Activated naive CD4-positive, alpha-beta T cell treated with anti-CD3 and anti-CD28 coated beads, Interleukin-2, amount 50 U/mL, for 72 hours (primary cell): ENCODE measurements around the gene MAST1. TPM values are rescaled to one million over a fixed set of nuclear protein-coding genes. Genes with fewer than 3 reads are reported as not detected.

Experiments
- total RNA-seq, 2 donors: library from RNA; stranded (reverse); gene quantifications; one replicate each; pipeline ENCODE4 v1.2.3, GENCODE V29; 2022

Gene MAST1
- total RNA-seq, 2 donors from 2014 or later: 0.77 to 4.6 TPM

Other genes with a start within 250 kb of the MAST1 start
- gene ZNF490, start 227.7 kb upstream of the MAST1 start, total RNA-seq: 1 to 10 TPM; 5.2 to 8.4 TPM
- gene ZNF791, start 227.6 kb upstream of the MAST1 start, total RNA-seq: 10 to 100 TPM; 14.7 to 16.7 TPM
- gene MAN2B1, start 171.8 kb upstream of the MAST1 start, total RNA-seq: 100 to 1,000 TPM; 136 to 174 TPM
- gene WDR83, start 171.7 kb upstream of the MAST1 start, total RNA-seq: 10 to 100 TPM; 14.9 to 21.8 TPM
- 100 to 1,000 TPM; 148 to 193 TPM for gene DHPS, start 156.6 kb upstream of the MAST1 start, total RNA-seq
- not detected for gene GNG14, start 150.5 kb upstream of the MAST1 start, total RNA-seq
- gene FBXW9, start 141.9 kb upstream of the MAST1 start, total RNA-seq: 1 to 10 TPM; 7.1 to 9.5 TPM
- 100 to 1,000 TPM in 1 of 2 donors, 10 to 100 TPM in 1; 89.6 to 100 TPM for gene TNPO2, start 114.6 kb upstream of the MAST1 start, total RNA-seq
- gene TRIR, start 103.8 kb upstream of the MAST1 start, total RNA-seq: 100 to 1,000 TPM; 122 to 167 TPM
- gene GET3, start 101.0 kb upstream of the MAST1 start, total RNA-seq: 10 to 100 TPM; 46.4 to 56.9 TPM
- not detected for gene BEST2, start 86.7 kb upstream of the MAST1 start, total RNA-seq
- gene HOOK2, start 63.0 kb upstream of the MAST1 start, total RNA-seq: 10 to 100 TPM; 37.9 to 41.5 TPM
- gene JUNB, start 47.0 kb upstream of the MAST1 start, total RNA-seq: 100 to 1,000 TPM; 400 to 402 TPM
- 100 to 1,000 TPM; 317 to 357 TPM for gene PRDX2, start 36.7 kb upstream of the MAST1 start, total RNA-seq
- 10 to 100 TPM; 39.4 to 42.7 TPM for gene THSD8, start 36.4 kb upstream of the MAST1 start, total RNA-seq
- 10 to 100 TPM; 37.0 to 41.4 TPM for gene RNASEH2A, start 31.9 kb upstream of the MAST1 start, total RNA-seq
- not detected for gene RTBDN, start 3.9 kb upstream of the MAST1 start, total RNA-seq
- 10 to 100 TPM; 26.0 to 31.6 TPM for gene DNASE2, start 42.9 kb downstream of the MAST1 start, total RNA-seq
- under 1 TPM; 0.46 to 0.54 TPM for gene KLF1, start 48.7 kb downstream of the MAST1 start, total RNA-seq
- 10 to 100 TPM; 41.8 to 48.9 TPM for gene GCDH, start 52.6 kb downstream of the MAST1 start, total RNA-seq
- gene SYCE2, start 80.8 kb downstream of the MAST1 start, total RNA-seq: 1 to 10 TPM; 2.2 to 4.8 TPM
- 100 to 1,000 TPM in 1 of 2 donors, 10 to 100 TPM in 1; 89.2 to 116 TPM for gene FARSA, start 95.2 kb downstream of the MAST1 start, total RNA-seq
- gene CALR, start 100.1 kb downstream of the MAST1 start, total RNA-seq: 100 to 1,000 TPM; 505 to 624 TPM
- gene RAD23A, start 107.3 kb downstream of the MAST1 start, total RNA-seq: 100 to 1,000 TPM; 146 to 207 TPM
- 10 to 100 TPM in 1 of 2 donors, 1 to 10 TPM in 1; 7.7 to 26.7 TPM for gene GADD45GIP1, start 118.7 kb downstream of the MAST1 start, total RNA-seq
- 1 to 10 TPM in 1 of 2 donors, under 1 TPM in 1; 0.31 to 1.3 TPM for gene DAND5, start 131.1 kb downstream of the MAST1 start, total RNA-seq
- 1 to 10 TPM; 1.8 to 5.4 TPM for gene NFIX, start 157.0 kb downstream of the MAST1 start, total RNA-seq